ENCODE measurements around the gene GH2.
A peak's percentile ranks its signal among the peaks of the same experiment; 100 is the strongest.
"Not testable (repeated sequence)": the region's sequence is repeated elsewhere in the genome, so short reads cannot be mapped to it uniquely, and the experiment has no call there.

Gene GH2

DNA sequence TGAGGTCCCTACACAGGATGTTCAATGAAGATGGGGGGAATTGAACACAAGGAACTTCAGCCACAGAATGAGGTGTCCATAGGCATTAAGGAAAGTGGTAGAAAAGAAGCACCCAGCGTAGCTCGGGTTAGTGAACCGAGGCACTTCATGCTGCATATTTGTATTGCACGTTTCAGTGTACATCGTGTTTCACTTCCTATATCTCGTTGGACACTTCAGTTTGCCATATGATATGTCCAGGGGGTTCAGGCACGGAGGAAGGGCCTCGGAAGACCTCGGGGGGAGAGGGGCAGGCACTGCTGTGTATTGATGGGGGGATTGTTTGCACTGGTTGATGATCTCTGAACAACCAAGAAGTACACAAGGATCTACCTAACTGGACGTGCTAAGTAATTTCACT is 34.0 kb upstream of the GH2 start:
- in situ Hi-C loops (cut with MboI; ENCODE audit: low pct_unique_long_range_greater_than_20kb, low sequenced_read_pairs), result loop anchor here (25.0 kb wide), 1 partner anchor 372 kb away; no protein-coding TSS in a partner anchor
- DNase-seq, result not testable (repeated sequence)

DNA sequence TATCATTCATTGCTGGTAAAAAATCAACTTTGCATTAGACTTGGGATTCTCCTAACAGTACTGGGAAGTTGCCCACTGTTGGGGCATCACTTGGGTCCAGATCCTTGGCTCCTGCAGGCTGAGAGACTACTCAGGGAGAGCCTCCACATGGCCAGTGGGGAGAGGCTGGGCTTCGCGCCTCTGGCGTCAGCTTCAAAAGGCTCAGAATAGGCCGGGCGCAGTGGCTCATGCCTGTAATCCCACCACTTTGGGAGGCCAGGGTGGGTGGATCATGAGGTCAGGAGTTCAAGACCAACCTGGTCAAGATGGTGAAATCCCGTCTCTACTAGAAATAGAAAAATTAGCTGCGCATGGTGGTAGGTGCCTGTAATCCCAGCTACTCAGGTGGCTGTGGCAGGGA is 32.7 kb upstream of the GH2 start:
- in situ Hi-C loops (cut with MboI; ENCODE audit: low pct_unique_long_range_greater_than_20kb, low sequenced_read_pairs), result loop anchor here (25.0 kb wide), 1 partner anchor 373 kb away; no protein-coding TSS in a partner anchor
- no peak for DNase-seq

DNA sequence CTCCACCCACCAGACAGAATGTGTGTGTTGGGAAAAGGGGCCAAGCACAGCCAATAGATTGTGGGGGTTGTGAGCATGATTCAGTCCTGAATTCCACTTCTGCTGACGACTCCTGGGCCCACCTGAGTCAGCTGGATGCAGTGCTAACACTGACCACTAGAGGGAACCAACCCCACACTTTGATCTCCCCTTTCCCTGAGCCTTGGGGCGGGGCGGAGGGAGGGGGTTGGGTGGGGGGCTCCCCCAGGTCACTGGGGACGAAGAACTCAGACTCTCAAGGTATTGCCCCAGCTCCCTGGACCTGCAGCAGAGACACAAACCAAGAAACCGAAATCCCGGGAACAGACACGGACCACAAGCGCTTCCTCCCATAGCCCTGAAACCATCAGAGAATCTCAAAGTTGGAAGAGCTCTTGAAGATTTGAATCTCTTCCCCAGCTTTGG is 29.9 kb upstream of the GH2 start:
- DNase-seq, result peak; percentile 60
- in situ Hi-C loops (cut with MboI; ENCODE audit: low pct_unique_long_range_greater_than_20kb, low sequenced_read_pairs), result loop anchor here (25.0 kb wide), 1 partner anchor 376 kb away; no protein-coding TSS in a partner anchor

DNA sequence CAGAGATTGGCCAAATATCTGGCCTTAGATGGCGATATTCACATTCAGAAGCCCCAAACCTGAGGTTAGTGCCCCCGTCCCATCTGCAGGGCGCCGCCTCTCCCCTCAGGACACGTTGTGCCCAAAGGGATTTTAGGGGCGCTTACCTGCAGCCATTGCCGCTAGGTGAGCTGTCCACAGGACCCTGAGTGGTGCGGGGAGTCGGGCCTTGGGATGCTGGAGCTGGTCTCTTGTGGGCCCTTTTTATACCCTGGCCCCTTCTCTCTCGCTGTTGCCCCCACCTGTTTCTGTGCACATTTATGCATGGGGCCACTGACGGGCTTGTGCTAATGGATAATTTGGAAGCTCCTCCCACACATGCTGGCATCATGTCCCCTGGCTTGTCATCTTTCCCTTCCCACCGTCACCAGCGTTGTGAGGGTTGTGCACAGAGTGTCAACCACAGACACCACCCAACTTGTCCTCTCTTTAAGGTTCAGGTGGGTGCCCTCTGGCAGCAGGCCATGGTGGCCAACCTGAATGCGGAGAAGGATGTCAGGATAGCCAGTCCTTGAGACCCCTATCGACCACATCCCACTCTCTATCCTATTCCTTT is 29.4 kb upstream of the GH2 start, which contains the start of gene CSHL1:
TSS of gene CSHL1 (minus strand) at position 218 of the 595 bp plus-strand sequence. CDS start at position 156, 62 bp downstream.
- in situ Hi-C loops (cut with MboI; ENCODE audit: low pct_unique_long_range_greater_than_20kb, low sequenced_read_pairs), result loop anchor here (25.0 kb wide), 1 partner anchor 376 kb away; no protein-coding TSS in a partner anchor
- no peak for DNase-seq

DNA sequence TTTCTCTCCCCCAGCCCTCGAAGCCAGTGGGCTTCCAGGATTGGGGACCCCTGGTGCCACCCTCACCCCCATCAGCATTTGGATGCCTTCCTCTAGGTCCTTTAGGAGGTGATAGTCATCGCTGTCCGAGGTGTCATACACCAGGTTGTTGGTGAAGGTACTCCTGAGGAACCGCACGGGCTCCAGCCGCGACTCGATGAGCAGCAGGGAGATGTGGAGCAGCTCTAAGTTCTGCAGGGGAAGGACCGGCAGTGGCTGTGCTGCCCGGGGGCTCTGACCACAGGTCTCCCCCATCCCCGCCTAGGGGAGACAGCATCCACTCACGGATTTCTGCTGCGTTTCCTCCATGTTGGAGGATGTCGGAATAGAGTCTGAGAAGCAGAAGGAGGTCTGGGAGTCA is 28.4 kb upstream of the GH2 start:
- in situ Hi-C loops (cut with MboI; ENCODE audit: low pct_unique_long_range_greater_than_20kb, low sequenced_read_pairs), result loop anchor here (25.0 kb wide), 1 partner anchor 377 kb away; no protein-coding TSS in a partner anchor
- DNase-seq, result no peak

DNA sequence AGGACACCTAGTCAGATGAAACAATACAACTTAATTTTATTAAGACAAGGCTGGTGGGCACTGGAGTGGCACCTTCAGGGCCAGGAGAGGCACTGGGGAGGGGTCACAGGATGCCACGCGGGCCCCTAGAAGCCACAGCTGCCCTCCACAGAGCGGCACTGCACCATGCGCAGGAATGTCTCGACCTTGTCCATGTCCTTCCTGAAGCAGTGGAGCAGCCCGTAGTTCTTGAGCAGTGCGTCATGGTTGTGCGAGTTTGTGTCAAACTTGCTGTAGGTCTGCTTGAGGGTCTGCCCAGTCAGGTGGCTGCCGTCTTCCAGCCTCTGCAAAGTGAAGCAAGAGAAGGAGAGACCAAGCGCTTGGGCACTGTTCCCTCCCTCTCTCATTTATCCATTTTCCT is 27.8 kb upstream of the GH2 start:
- in situ Hi-C loops (cut with MboI; ENCODE audit: low pct_unique_long_range_greater_than_20kb, low sequenced_read_pairs), result loop anchor here (25.0 kb wide), 1 partner anchor 378 kb away; no protein-coding TSS in a partner anchor
- DNase-seq, result not testable (repeated sequence)

DNA sequence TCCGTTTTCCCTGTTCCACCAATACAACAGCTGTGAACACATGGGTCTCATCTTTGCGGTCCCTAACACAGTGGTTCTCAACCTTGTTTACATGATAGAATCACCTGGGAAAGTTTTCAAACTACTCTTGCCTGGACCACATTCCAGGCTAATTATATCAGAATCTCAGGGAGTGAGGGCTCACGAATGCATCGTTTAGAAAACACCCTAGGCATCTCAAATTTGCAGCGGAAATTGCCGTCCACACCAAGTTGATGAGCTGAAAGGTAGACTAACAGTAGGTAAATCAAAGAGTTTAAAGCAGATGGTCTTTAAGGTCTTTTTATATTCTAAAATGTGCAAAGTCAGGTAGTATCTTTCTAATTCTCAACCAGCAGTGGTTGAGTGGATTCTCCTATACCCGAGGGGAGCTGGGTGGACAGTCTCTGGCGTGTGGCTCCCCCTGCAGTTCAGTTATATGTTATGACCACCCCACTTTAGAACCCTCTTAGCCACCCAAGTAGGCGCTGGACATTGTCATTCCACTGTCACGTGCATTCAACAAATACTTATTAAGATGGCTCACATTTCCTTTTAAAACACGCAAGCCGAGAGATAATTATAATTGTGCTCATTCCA is 25.5 kb upstream of the GH2 start:
- DNase-seq, result not testable (repeated sequence)

DNA sequence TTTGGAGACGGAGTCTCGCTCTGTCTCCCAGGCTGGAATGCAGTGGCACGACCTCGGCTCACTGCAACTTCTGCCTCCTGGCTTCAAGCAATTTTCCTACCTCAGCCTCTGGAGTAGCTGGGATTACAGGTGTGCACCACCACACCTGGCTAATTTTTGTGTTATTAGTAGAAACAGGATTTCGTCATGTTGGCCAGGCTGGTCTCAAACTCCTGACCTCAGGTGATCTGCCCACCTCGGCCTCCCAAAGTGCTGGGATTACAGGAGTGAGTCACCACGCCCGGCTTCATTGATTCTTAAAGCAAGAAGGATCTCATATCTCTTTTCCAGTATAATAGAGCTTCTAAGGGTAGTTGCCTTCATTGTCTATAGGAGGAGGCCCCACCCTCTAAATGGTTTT is 23.1 kb upstream of the GH2 start:
- in situ Hi-C loops (cut with MboI; ENCODE audit: low pct_unique_long_range_greater_than_20kb, low sequenced_read_pairs), result loop anchor here (25.0 kb wide), 1 partner anchor 383 kb away; no protein-coding TSS in a partner anchor
- not testable (repeated sequence) for DNase-seq

More for the DNA sequence above, 25.5 kb upstream of the GH2 start:
- in situ Hi-C loops (cut with MboI; ENCODE audit: low pct_unique_long_range_greater_than_20kb, low sequenced_read_pairs), result loop anchor here (25.0 kb wide), 1 partner anchor 380 kb away; no protein-coding TSS in a partner anchor

DNA sequence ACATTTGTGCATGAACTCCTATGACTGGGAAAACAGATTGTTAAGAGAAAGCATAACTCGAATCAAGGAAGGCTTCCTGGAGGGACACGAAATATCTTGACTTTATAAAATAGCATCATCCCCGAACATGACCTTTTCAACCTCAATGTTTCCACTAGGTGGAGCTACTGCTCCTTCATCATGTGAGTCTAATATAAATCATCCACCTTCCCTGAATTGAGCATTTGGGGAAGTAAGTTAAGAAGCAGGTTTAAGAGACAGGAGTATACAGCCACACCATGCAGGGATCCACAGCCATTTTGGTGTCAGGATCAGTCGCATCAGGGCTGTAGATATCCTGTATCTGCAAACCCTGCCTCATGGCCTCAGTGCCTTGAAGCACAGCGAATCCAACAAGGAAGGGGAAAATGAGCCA is 22.1 kb upstream of the GH2 start:
- in situ Hi-C loops (cut with MboI; ENCODE audit: low pct_unique_long_range_greater_than_20kb, low sequenced_read_pairs), result loop anchor here (25.0 kb wide), 1 partner anchor 384 kb away; no protein-coding TSS in a partner anchor
- peak; percentile 69 for DNase-seq

DNA sequence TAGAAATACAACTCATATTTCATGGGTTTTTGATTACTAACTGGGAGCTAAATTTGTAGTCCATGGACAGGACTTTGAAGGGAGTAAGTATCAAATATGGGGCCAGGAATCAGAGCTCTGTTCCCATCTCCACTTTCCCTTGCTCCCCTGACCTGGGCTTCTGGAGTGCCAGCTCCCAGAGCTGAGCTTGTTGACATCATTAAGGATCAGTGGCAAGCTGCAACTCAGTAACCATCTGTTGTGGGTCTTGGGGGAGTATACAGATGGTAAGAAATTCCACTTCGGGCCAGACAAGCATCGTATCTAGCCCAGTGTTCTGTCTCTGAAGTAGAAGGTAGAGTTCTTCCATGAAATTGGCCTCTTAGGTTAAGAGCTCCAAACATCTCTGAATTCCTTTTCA is 20.2 kb upstream of the GH2 start:
- in situ Hi-C loops (cut with MboI; ENCODE audit: low pct_unique_long_range_greater_than_20kb, low sequenced_read_pairs), result loop anchor here (25.0 kb wide), 1 partner anchor 385 kb away; no protein-coding TSS in a partner anchor
- DNase-seq, result not testable (repeated sequence)

DNA sequence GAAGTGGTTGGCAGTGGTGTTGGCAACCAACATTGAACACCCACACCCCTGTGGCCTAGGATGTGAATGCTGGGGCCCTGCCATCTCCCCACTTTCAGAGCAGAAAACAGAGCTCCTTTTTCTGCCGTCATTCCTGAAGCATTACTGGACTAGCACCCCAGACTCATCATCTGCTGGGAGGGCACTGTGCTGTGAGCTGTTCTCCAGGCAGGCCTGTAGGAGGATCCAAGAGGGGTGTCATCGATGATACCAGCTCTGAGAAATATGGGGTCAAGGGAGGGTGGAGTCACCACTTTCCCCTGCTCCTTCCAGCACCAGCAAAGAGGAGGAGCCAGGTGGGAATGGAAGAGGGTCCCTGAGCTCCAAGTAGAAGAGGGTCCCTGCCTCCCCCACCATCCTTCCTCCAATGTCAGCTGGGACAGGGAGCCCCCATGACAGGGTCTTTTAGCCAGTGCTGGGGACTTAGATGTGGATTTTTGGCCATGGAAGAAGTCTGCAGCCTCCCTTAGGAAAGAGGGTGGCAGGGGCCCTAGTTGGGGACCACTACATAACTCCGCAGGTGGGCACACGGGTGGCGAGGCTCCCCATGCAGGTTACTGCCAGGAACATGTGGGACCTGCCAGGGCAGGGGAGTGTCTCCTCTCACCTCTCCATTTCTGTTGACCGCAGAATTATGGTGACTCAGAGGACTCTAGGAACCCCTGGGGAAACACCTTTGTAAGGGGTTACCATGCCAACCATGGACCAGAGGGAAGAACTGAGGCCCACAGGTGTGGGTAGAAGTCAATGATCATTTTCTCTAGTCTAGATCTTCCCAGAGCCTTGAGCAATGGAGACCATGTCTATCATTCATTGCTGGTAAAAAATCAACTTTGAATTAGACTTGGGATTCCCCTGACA is 17.4 kb upstream of the GH2 start:
- DNase-seq; in situ Hi-C loops (cut with MboI; ENCODE audit: low pct_unique_long_range_greater_than_20kb, low sequenced_read_pairs): not testable (repeated sequence)

DNA sequence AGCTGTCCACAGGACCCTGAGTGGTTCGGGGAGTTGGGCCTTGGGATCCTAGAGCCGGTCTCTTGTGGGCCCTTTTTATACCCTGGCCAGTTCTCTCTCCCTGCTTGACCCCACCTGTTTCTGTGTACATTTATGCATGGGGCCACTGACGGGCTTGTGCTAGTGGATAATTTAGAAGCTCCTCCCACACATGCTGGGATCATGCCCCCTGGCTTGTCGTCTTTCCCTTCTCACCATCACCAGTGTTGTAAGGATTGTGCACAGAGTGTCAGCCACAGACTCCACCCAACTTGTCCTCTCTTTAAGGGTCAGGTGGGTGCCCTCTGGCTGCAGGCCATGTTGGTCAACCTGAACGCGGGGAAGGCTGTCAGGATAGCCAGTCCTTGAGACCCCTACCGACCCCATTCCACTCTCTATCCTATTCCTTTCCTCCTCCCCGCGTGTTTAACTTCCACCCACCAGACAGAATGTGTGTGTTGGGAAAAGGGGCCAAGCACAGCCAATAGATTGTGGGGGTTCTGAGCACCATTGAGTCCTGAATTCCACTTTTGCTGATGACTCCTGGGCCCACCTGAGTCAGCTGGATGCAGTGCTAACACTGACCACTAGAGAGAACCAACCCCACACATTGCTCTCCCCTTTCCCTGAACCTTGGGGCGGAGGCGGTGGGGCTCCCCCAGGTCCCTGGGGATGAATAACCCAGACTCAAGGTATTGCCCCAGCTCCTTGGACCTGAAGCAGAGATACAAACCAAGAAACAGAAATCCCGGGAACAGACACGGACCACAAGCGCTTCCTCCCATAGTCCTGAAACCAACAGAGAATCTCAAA is 15.0 kb upstream of the GH2 start, which contains the start of gene CSH1:
TSS of gene CSH1 (minus strand) at position 51 of the 831 bp plus-strand sequence. CDS start 63 bp downstream, outside the sequence.
- in situ Hi-C loops (cut with MboI; ENCODE audit: low pct_unique_long_range_greater_than_20kb, low sequenced_read_pairs); DNase-seq: not testable (repeated sequence)

DNA sequence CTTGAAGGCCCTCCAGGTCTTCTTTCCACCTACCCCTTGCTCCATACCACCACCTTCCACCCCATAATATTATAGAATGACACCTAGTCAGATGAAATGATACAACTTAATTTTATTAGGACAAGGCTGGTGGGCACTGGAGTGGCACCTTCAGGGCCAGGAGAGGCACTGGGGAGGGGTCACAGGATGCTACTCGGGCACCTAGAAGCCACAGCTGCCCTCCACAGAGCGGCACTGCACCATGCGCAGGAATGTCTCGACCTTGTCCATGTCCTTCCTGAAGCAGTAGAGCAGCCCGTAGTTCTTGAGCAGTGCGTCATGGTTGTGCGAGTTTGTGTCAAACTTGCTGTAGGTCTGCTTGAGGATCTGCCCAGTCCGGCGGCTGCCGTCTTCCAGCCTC is 13.1 kb upstream of the GH2 start:
- DNase-seq; in situ Hi-C loops (cut with MboI; ENCODE audit: low pct_unique_long_range_greater_than_20kb, low sequenced_read_pairs): not testable (repeated sequence)

DNA sequence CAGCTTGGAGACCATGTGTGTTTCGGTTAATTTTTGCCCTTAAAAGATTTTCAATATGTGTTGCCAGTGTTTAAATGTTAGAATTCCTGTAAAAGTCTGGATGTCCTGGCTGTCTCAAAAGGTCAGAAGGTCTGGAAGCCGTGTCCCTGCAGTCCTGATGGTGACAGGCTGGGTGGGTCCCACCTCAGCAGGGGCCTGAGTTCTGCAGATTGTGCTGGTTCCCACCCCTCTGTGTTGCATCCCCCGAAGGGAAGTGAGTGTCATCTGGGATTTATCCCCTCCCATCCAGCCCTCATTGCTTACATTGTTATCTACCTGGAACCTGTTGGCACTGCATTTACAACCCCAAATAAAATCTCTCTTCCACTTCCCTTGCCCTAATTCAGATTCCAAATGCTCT is 12.3 kb upstream of the GH2 start:
- in situ Hi-C loops (cut with MboI; ENCODE audit: low pct_unique_long_range_greater_than_20kb, low sequenced_read_pairs), result not testable (repeated sequence)

DNA sequence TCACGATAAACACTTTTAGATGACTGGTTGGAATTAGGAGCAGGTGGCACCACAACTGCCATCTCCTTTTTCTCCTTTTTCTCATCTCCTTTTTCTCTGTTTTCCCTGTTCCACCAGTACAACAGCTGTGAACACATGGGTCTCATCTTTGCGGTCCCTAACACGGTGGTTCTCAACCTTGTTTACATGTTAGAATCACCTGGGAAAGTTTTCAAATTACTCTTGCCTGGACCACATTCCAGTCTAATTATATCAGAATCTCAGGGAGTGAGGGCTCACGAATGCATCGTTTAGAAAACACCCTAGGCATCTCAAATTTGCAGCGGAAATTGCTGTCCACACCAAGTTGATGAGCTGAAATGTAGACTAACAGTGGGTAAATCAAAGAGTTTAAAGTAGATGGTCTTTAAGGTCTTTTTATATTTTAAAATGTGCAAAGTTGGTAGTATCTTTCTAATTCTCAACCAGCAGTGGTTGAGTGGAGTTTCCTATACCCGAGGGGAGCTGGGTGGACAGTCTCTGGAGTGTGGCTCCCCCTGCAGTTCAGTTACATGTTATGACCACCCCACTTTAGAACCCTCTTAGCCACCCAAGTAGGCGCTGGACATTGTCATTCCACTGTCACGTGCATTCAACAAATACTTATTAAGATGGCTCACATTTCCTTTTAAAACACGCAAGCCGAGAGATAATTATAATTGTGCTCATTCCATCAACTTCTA is 10.7 kb upstream of the GH2 start:
- in situ Hi-C loops (cut with MboI; ENCODE audit: low pct_unique_long_range_greater_than_20kb, low sequenced_read_pairs), result not testable (repeated sequence)
- peak; percentile 39 for DNase-seq

More for the DNA sequence above, 12.3 kb upstream of the GH2 start:
- DNase-seq, result not testable (repeated sequence)

DNA sequence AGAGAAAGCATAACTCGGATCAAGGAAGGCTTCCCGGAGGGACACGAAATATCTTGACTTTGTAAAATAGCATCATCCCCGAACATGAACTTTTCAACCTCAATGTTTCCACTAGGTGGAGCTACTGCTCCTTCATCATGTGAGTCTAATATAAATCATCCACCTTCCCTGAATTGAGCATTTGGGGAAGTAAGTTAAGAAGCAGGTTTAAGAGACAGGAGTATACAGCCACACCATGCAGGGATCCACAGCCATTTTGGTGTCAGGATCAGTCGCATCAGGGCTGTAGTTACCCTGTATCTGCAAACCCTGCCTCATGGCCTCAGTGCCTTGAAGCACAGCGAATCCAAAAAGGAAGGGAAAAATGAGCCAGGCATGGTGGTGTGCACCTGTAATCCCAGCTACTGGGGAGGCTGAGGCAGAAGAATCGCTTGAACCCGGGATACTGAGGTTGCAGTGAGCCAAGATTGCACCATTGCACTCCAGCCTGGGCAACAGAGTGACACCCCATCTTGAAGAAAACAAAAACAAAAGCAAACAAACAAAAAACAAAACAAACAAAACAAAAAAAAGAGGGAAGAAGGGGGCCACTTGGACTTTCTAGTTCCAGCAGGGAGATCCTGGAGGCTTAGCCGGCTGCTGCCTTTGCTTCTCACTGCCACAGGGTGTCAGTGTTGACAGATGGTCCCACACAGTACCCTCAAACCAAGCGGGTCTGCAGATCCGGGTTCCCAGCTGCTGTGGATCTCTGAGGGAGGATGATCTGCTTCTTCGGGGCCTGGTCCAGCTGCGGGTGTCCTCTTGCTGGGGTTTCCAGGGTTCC is 7.5 kb upstream of the GH2 start:
- in situ Hi-C loops (cut with MboI; ENCODE audit: low pct_unique_long_range_greater_than_20kb, low sequenced_read_pairs), result not testable (repeated sequence)
- peak; percentile 68 for DNase-seq

DNA sequence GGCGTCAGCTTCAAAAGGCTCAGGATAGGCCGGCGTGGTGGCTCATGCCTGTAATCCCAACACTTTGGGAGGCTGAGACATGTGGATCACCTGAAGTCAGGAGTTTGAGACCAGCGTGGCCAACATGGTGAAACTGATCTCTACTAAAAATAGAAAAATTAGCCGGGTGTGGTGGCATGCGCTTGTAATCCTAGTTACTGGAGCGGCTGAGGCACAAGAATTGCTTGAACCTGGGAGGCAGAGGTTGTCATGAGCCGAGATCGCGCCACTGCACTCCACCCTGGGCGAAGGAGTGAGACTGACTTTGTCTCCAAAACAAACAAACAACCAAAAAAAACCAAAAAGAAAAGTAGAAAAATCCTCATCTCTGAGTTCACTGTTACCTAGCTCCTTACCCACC is 3.4 kb upstream of the GH2 start:
- in situ Hi-C loops (cut with MboI; ENCODE audit: low pct_unique_long_range_greater_than_20kb, low sequenced_read_pairs); DNase-seq: not testable (repeated sequence)
